A549 (cell line): ENCODE results near the gene GPR183. TPM values are rescaled to one million over a fixed set of nuclear protein-coding genes. Genes with fewer than 3 reads are reported as not detected.

Source experiments
- ATAC-seq, 2 experiments: fragments of 200-7000 bp in 1 of 2; fragments of >200 bp in 1 of 2; cut with Nextera tagmentation in 1 of 2; cut with Tn5 transposase in 1 of 2; 3 replicates each; pipeline versions ENCODE4 v1.8.0 to v1.9.1; 2018 to 2020; ENCODE audit warnings: mild to moderate bottlenecking in 1 of 2, moderate library complexity in 1 of 2
- CTCF ChIA-PET: fragments of 300-600 bp; sonication (Branson Sonifier 250); formaldehyde crosslinking; extraction: SDS; loops from one replicate; lab custom pipeline; 2021; ENCODE audit warnings: antibody characterized with exemption, inconsistent platforms; lab: Yijun Ruan, JAX
- POLR2A ChIA-PET: fragments of 350-600 bp; formaldehyde crosslinking; extraction: SDS; loops from one replicate; lab custom pipeline; 2021; ENCODE audit warnings: antibody characterized with exemption, inconsistent platforms; lab: Yijun Ruan, JAX
- DNase-seq, 2 experiments: peaks; one replicate each; pipeline versions ENCODE4 v3.0.0 to v3.0.0-alpha.2; 2011 to 2016; ENCODE audit warnings: low read depth in 1 of 2, low spot score in 1 of 2
- FAIRE-seq: peaks from 2 replicates; lab custom pipeline; 2011; peaks lifted over from hg19 to GRCh38; lab: Jason Lieb, UNC
- H3K27ac ChIP-seq, 2 experiments: fragments of >200 bp; sonication (Bioruptor Twin); formaldehyde crosslinking; 3 replicates each; pipeline ENCODE4 v1.5.1; 2016 to 2017
- H3K4me1 ChIP-seq: fragments of >200 bp; sonication (Bioruptor Twin); formaldehyde crosslinking; 3 replicates; pipeline ENCODE4 v1.6.1; 2016
- H3K4me2 ChIP-seq: fragments of >200 bp; sonication (Bioruptor Twin); formaldehyde crosslinking; 3 replicates; pipeline ENCODE4 v1.6.1; 2016
- H3K4me3 ChIP-seq: fragments of >200 bp; sonication (Bioruptor Twin); formaldehyde crosslinking; 3 replicates; pipeline ENCODE4 v1.5.1; 2016
- H3K9me3 ChIP-seq: fragments of >200 bp; sonication (Bioruptor Twin); formaldehyde crosslinking; 3 replicates; pipeline ENCODE4 v1.6.1; 2016
- CBX2 ChIP-seq: fragments of 200-600 bp; sonication (generic); IDR thresholded peaks from 2 replicates; pipeline ENCODE4 v1.6.1; 2016; ENCODE audit warnings: low read depth, mild to moderate bottlenecking, borderline replicate concordance
- CBX8 ChIP-seq: fragments of 200-600 bp; sonication (generic); IDR thresholded peaks from 2 replicates; pipeline ENCODE4 v1.6.1; 2016
- CEBPB ChIP-seq, 2 experiments: fragments of >200 bp in 1 of 2; sonication (Bioruptor Twin) in 1 of 2; formaldehyde crosslinking in 1 of 2; IDR thresholded peaks; 2 replicates each; pipeline ENCODE4 v1.6.1; 2012 to 2016
- ELK1 ChIP-seq: fragments of 150-350 bp; IDR thresholded peaks from 2 replicates; pipeline ENCODE4 v1.6.1; 2014; ENCODE audit warnings: low read depth, mild to moderate bottlenecking, low read length
- EP300 ChIP-seq, 2 experiments: fragments of >200 bp; sonication (Bioruptor Twin); formaldehyde crosslinking; IDR thresholded peaks; 2 replicates in 1 of 2; 3 replicates in 1 of 2; pipeline ENCODE4 v1.6.1; 2016 to 2017
- FOSB ChIP-seq: fragments of 250-450 bp; sonication (Bioruptor Pico); IDR thresholded peaks from 2 replicates; pipeline ENCODE4 v1.5.0; 2020; ENCODE audit warnings: mild to moderate bottlenecking, moderate library complexity
- FOSL2 ChIP-seq, 2 experiments: fragments of 450-650 bp in 1 of 2; fragments of >200 bp in 1 of 2; sonication (Bioruptor Twin) in 1 of 2; formaldehyde crosslinking; IDR thresholded peaks; 2 replicates each; pipeline versions ENCODE4 v1.5.0 to v1.6.1; 2016 to 2020; ENCODE audit warnings: mild to moderate bottlenecking in 1 of 2, moderate library complexity in 1 of 2
- GATA3 ChIP-seq: IDR thresholded peaks from 2 replicates; pipeline ENCODE4 v1.6.1; 2012; ENCODE audit warnings: borderline replicate concordance
- JUNB ChIP-seq: fragments of >200 bp; sonication (Bioruptor Twin); formaldehyde crosslinking; IDR thresholded peaks from 2 replicates; pipeline ENCODE4 v1.6.1; 2016
- MYC ChIP-seq: IDR thresholded peaks from 2 replicates; pipeline ENCODE4 v1.6.1; 2012; ENCODE audit warnings: mild to moderate bottlenecking, inconsistent platforms, low read length, improper control_type of control experiment, borderline replicate concordance
- PHF8 ChIP-seq: fragments of 200-600 bp; sonication (generic); IDR thresholded peaks from 2 replicates; pipeline ENCODE4 v1.6.1; 2016; ENCODE audit warnings: low read depth, mild to moderate bottlenecking, antibody characterized with exemption, moderate library complexity, borderline replicate concordance
- RNF2 ChIP-seq: fragments of 200-600 bp; sonication (generic); IDR thresholded peaks from 2 replicates; pipeline ENCODE4 v1.6.1; 2016; ENCODE audit warnings: low read depth, mild to moderate bottlenecking, antibody characterized with exemption, moderate library complexity, borderline replicate concordance
- ZSCAN20 ChIP-seq: fragments of 250-450 bp; sonication (Bioruptor Pico); IDR thresholded peaks from 2 replicates; pipeline ENCODE4 v1.8.0; 2022; ENCODE audit warnings: mild to moderate bottlenecking, moderate library complexity
- WGBS: methylation state at CpG from one replicate; pipeline ENCODE4 v1.1.6; 2017; ENCODE audit errors: missing lambda C conversion rate; 5-methylcytosine and 5-hydroxymethylcytosine counted together
- polyA plus RNA-seq, 4 experiments: library from polyadenylated mRNA; depleted of rRNA in 3 of 4; stranded (reverse); fragments of >200 nt; fragmentation: RNase III in 1 of 4; extraction: RNeasy Plus Mini Kit Qiagen cat#74134 plus additional on column Dnase treatment in 1 of 4; gene quantifications; 2 replicates in 3 of 4; 3 replicates in 1 of 4; pipeline ENCODE4 v1.2.3, GENCODE V29; 2011 to 2017
- TF ChIP-seq, protein P1 (sequence below): fragments of 200-600 bp; sonication (generic); IDR thresholded peaks from 2 replicates; pipeline ENCODE4 v1.6.1; 2016; ENCODE audit warnings: antibody characterized with exemption, mild to moderate bottlenecking, moderate library complexity
- TF ChIP-seq, protein P2 (sequence below): fragments of >200 bp; sonication (Bioruptor Twin); formaldehyde crosslinking; IDR thresholded peaks from 3 replicates; pipeline ENCODE4 v1.5.1; 2016
- TF ChIP-seq, protein P3 (sequence below): fragments of 250-450 bp; sonication (Bioruptor Pico); IDR thresholded peaks from 2 replicates; pipeline ENCODE4 v1.5.0; 2021; ENCODE audit warnings: mild to moderate bottlenecking, moderate library complexity, borderline replicate concordance
- TF ChIP-seq, protein P4 (sequence below): IDR thresholded peaks from 2 replicates; pipeline ENCODE4 v1.6.1; 2012

GPR183 gene
- polyA plus RNA-seq, 2 of the 4 experiments (the other 2 are of a cell fraction): not detected

DNA sequence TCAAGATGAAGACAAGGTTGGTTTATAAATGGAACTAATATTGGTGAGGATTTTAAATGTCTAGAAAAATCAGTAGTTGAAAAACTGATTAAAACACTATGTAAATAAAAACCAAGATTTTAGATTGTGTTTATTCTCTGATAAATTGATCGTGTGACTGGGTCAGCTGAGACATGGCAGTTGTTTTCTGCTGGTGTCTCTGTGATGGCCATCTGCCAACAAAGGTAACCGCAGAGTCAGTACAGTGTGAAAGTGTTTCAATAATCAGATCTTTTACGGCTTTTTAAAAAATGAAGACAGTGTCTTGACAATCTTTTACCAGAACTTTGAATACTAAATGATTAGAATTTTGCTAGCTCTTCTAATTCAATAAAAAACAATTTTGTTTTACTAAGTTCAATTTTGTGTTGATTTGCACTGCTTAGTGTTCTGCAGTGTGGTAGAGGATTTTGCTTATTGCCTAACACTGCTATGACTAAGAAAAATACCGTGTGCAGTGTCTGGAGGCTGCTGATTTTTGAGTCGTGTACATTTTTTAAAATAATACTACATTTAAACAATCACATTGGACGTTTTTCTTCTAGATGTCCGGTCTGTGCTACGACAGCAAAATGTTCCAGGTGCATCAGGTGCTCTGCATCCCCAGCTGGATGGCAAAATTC lies 32.7 kb upstream of the GPR183 start (continued):
- TF ChIP-seq, protein P1, sequence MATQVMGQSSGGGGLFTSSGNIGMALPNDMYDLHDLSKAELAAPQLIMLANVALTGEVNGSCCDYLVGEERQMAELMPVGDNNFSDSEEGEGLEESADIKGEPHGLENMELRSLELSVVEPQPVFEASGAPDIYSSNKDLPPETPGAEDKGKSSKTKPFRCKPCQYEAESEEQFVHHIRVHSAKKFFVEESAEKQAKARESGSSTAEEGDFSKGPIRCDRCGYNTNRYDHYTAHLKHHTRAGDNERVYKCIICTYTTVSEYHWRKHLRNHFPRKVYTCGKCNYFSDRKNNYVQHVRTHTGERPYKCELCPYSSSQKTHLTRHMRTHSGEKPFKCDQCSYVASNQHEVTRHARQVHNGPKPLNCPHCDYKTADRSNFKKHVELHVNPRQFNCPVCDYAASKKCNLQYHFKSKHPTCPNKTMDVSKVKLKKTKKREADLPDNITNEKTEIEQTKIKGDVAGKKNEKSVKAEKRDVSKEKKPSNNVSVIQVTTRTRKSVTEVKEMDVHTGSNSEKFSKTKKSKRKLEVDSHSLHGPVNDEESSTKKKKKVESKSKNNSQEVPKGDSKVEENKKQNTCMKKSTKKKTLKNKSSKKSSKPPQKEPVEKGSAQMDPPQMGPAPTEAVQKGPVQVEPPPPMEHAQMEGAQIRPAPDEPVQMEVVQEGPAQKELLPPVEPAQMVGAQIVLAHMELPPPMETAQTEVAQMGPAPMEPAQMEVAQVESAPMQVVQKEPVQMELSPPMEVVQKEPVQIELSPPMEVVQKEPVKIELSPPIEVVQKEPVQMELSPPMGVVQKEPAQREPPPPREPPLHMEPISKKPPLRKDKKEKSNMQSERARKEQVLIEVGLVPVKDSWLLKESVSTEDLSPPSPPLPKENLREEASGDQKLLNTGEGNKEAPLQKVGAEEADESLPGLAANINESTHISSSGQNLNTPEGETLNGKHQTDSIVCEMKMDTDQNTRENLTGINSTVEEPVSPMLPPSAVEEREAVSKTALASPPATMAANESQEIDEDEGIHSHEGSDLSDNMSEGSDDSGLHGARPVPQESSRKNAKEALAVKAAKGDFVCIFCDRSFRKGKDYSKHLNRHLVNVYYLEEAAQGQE: no peak

- WGBS: 99% methylated on average over 5 of the region's 5 CpGs
- no peak for DNase-seq
- ChIA-PET POLR2A (no interaction called here), CTCF (interaction anchor here (1.5 kb wide), 1 partner anchor 98 kb away, joined by 6 read pairs; no protein-coding TSS in a partner anchor)
- Histone ChIP-seq H3K4me2 (no peak overlapping the region), H3K9me3 (no peaks in the 10 kb centered on the region), H3K4me3 (no peak overlapping the region), H3K27ac (no peak overlapping the region), H3K4me1 (no peaks in the 10 kb centered on the region)
- FAIRE-seq: no peak
- ATAC-seq: no peak
- TF ChIP-seq CBX2 (no peak), MYC (no peak), RNF2 (no peak), PHF8 (no peak), JUNB (no peak), EP300 (IDR thresholded peaks at IDR 0.05) (no peak)
- TF ChIP-seq, protein P2, sequence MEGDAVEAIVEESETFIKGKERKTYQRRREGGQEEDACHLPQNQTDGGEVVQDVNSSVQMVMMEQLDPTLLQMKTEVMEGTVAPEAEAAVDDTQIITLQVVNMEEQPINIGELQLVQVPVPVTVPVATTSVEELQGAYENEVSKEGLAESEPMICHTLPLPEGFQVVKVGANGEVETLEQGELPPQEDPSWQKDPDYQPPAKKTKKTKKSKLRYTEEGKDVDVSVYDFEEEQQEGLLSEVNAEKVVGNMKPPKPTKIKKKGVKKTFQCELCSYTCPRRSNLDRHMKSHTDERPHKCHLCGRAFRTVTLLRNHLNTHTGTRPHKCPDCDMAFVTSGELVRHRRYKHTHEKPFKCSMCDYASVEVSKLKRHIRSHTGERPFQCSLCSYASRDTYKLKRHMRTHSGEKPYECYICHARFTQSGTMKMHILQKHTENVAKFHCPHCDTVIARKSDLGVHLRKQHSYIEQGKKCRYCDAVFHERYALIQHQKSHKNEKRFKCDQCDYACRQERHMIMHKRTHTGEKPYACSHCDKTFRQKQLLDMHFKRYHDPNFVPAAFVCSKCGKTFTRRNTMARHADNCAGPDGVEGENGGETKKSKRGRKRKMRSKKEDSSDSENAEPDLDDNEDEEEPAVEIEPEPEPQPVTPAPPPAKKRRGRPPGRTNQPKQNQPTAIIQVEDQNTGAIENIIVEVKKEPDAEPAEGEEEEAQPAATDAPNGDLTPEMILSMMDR: no peak
These were observed 32.1 kb upstream of the GPR183 start for GRCh38 chr13:99339230-99339721.

GRCh38 chr13:99335603-99336002 lies 28.4 kb upstream of the GPR183 start:
- H3K4me2 ChIP-seq: no peak overlapping the region
- no peak overlapping the region for H3K4me3 ChIP-seq
- ATAC-seq: no peak
- no peaks in the 10 kb centered on the region for H3K4me1 ChIP-seq
- TF ChIP-seq ELK1 (no peak), CBX8 (no peak), ZSCAN20 (no peak), FOSB (no peak), GATA3 (no peak), CEBPB (IDR thresholded peaks at IDR 0.05) (no peak), FOSL2 (IDR thresholded peaks at IDR 0.05) (no peak), FOSL2 (CRISPR knock-in tag; IDR thresholded peaks at IDR 0.05) (no peak), RNF2 (no peak)
- TF ChIP-seq, protein P3, sequence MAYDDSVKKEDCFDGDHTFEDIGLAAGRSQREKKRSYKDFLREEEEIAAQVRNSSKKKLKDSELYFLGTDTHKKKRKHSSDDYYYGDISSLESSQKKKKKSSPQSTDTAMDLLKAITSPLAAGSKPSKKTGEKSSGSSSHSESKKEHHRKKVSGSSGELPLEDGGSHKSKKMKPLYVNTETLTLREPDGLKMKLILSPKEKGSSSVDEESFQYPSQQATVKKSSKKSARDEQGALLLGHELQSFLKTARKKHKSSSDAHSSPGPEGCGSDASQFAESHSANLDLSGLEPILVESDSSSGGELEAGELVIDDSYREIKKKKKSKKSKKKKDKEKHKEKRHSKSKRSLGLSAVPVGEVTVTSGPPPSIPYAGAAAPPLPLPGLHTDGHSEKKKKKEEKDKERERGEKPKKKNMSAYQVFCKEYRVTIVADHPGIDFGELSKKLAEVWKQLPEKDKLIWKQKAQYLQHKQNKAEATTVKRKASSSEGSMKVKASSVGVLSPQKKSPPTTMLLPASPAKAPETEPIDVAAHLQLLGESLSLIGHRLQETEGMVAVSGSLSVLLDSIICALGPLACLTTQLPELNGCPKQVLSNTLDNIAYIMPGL (CRISPR knock-in tag): no peak
- TF ChIP-seq, protein P4, sequence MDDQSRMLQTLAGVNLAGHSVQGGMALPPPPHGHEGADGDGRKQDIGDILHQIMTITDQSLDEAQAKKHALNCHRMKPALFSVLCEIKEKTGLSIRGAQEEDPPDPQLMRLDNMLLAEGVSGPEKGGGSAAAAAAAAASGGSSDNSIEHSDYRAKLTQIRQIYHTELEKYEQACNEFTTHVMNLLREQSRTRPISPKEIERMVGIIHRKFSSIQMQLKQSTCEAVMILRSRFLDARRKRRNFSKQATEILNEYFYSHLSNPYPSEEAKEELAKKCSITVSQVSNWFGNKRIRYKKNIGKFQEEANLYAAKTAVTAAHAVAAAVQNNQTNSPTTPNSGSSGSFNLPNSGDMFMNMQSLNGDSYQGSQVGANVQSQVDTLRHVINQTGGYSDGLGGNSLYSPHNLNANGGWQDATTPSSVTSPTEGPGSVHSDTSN: no peak
- TF ChIP-seq, protein P2: no peak
- FAIRE-seq: no peak
- DNase-seq: no peak
- CTCF ChIA-PET: no interaction called here
- POLR2A ChIA-PET: no interaction called here
- 95% methylated on average over 4 of the region's 4 CpGs for WGBS
- no peak overlapping the region for H3K27ac ChIP-seq
- no peaks in the 10 kb centered on the region for H3K9me3 ChIP-seq
